Activated CD4-positive, alpha-beta T cell treated with anti-CD3 and anti-CD28 coated beads, Interleukin-2, amount 10 ng/mL, durations not matched to agents 7 days and 5 days (primary cell): Measurements from ENCODE around the gene HOXC9. TPM values are rescaled to one million over a fixed set of nuclear protein-coding genes. Genes with fewer than 3 reads are reported as not detected.

ENCODE experiments used
- CTCF ChIA-PET: fragments of 350-600 bp; sonication (Branson Sonifier 250); formaldehyde crosslinking; loops from one replicate; lab custom pipeline; 2021; ENCODE audit warnings: antibody characterized with exemption; lab: Charles Lee
- POLR2A ChIA-PET: fragments of 350-600 bp; sonication (Branson Sonifier 250); formaldehyde crosslinking; loops from one replicate; lab custom pipeline; 2021; ENCODE audit warnings: antibody characterized with exemption; lab: Charles Lee
- DNase-seq: peaks from one replicate; pipeline ENCODE4 v3.0.0-alpha.2; 2020
- H3K27ac Mint-ChIP-seq: one replicate; pipeline ENCODE4 v1.8.0; 2021; ENCODE audit warnings: mild to moderate bottlenecking, moderate library complexity, mixed read lengths
- H3K27me3 Mint-ChIP-seq: one replicate; pipeline ENCODE4 v1.8.0; 2021; ENCODE audit warnings: mixed read lengths
- H3K36me3 Mint-ChIP-seq: one replicate; pipeline ENCODE4 v1.8.0; 2021; ENCODE audit warnings: low read depth, mixed read lengths
- H3K4me1 Mint-ChIP-seq: one replicate; pipeline ENCODE4 v1.8.0; 2021; ENCODE audit warnings: mixed read lengths
- H3K4me3 Mint-ChIP-seq: one replicate; pipeline ENCODE4 v1.8.0; 2021; ENCODE audit warnings: mild to moderate bottlenecking, moderate library complexity, mixed read lengths
- H3K9me3 Mint-ChIP-seq: one replicate; pipeline ENCODE4 v1.8.0; 2021; ENCODE audit warnings: mixed read lengths
- total RNA-seq, 2 experiments: library from RNA; stranded (reverse); gene quantifications; one replicate each; pipeline ENCODE4 v1.2.3, GENCODE V29; 2021

Gene HOXC9
- total RNA-seq, 2 experiments from 2014 or later = not detected

DNA sequence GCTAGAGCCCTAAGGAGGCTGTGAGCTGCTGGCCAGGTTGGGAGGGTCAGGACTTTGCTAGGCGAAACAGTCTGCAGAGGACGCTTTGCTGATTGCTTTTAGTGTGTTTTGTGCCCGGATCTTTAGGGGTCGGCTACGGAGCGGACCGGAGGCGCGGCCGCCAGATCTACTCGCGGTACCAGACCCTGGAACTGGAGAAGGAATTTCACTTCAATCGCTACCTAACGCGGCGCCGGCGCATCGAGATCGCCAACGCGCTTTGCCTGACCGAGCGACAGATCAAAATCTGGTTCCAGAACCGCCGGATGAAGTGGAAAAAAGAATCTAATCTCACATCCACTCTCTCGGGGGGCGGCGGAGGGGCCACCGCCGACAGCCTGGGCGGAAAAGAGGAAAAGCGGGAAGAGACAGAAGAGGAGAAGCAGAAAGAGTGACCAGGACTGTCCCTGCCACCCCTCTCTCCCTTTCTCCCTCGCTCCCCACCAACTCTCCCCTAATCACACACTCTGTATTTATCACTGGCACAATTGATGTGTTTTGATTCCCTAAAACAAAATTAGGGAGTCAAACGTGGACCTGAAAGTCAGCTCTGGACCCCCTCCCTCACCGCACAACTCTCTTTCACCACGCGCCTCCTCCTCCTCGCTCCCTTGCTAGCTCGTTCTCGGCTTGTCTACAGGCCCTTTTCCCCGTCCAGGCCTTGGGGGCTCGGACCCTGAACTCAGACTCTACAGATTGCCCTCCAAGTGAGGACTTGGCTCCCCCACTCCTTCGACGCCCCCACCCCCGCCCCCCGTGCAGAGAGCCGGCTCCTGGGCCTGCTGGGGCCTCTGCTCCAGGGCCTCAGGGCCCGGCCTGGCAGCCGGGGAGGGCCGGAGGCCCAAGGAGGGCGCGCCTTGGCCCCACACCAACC lies 29.8 kb downstream of the HOXC9 start:
- Mint-ChIP-seq H3K27ac (no peak overlapping the region), H3K9me3 (no peaks in the 10 kb centered on the region), H3K4me1 (peaks cover 32% of the 10 kb centered on the region), H3K36me3 (no peaks in the 10 kb centered on the region), H3K27me3 (peaks cover 84% of the 10 kb centered on the region), H3K4me3 (no peak overlapping the region)
- no peak for DNase-seq
- ChIA-PET POLR2A (no interaction called here), CTCF (interaction anchor here (1.1 to 3.2 kb wide), 6 partner anchors 15 to 177 kb away, joined by 3 to 16 read pairs (median 4); partner anchors contain the start of gene SMUG1)

- no peak overlapping the region for H3K27ac Mint-ChIP-seq
- H3K27me3 Mint-ChIP-seq = peaks cover 85% of the 10 kb centered on the region
Observed at GRCh38 chr12:54030442-54030801, 30.5 kb downstream of the HOXC9 start.

GRCh38 chr12:54030889-54031471 lies 31.0 kb downstream of the HOXC9 start:
- H3K9me3 Mint-ChIP-seq = no peaks in the 10 kb centered on the region
- DNase-seq = no peak
- no peak overlapping the region for H3K27ac Mint-ChIP-seq
- ChIA-PET POLR2A (interaction anchor here (0.7 kb wide), 1 partner anchor 164 kb away, joined by 3 read pairs; no protein-coding TSS in a partner anchor), CTCF (interaction anchor here (0.6 to 3.2 kb wide), 8 partner anchors 23 to 232 kb away, joined by 3 to 29 read pairs (median 10); partner anchors contain the start of gene HOXC4)
- peaks cover 32% of the 10 kb centered on the region for H3K4me1 Mint-ChIP-seq
- no peaks in the 10 kb centered on the region for H3K36me3 Mint-ChIP-seq
- H3K4me3 Mint-ChIP-seq = no peak overlapping the region
- peaks cover 85% of the 10 kb centered on the region for H3K27me3 Mint-ChIP-seq

More at GRCh38 chr12:54030442-54030801, 30.5 kb downstream of the HOXC9 start:
- peaks cover 35% of the 10 kb centered on the region for H3K4me1 Mint-ChIP-seq
- no peaks in the 10 kb centered on the region for H3K36me3 Mint-ChIP-seq
- no peak for DNase-seq
- no peak overlapping the region for H3K4me3 Mint-ChIP-seq
- no peaks in the 10 kb centered on the region for H3K9me3 Mint-ChIP-seq
- ChIA-PET POLR2A (no interaction called here), CTCF (interaction anchor here (1.0 to 3.2 kb wide), 6 partner anchors 24 to 186 kb away, joined by 3 to 29 read pairs (median 20); partner anchors contain the start of gene HOXC4)

DNA sequence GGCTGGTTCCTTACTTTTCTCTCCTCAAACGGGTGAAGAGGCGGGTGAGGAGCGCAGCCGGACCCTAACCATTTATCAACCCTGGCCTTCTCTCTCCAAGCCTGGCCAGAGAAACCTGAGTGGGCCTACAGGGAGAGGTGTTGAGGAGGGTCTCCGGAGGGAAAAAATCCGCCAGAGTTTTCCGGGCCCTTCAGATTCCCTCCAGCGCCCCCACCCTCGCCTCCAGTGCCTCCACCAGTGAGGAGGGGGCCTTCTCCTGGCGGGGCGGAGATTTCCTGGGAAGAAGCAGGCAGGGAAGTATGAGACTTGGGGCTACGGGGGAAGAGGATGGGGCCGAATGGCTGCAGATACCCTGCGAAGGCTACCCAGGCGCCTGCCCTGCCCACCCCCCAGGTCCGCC lies 31.5 kb downstream of the HOXC9 start:
- Mint-ChIP-seq H3K9me3 (no peaks in the 10 kb centered on the region), H3K27ac (no peak overlapping the region), H3K36me3 (no peaks in the 10 kb centered on the region), H3K4me1 (peaks cover 32% of the 10 kb centered on the region), H3K27me3 (peaks cover 86% of the 10 kb centered on the region), H3K4me3 (no peak overlapping the region)
- DNase-seq = no peak
- ChIA-PET POLR2A (interaction anchor here (0.7 to 1.4 kb wide), 2 partner anchors 160 to 163 kb away, joined by 3 to 7 read pairs; no protein-coding TSS in a partner anchor), CTCF (interaction anchor here (0.6 to 3.2 kb wide), 17 partner anchors 8 to 232 kb away, joined by 3 to 29 read pairs (median 4); partner anchors contain the start of gene HOXC4)

DNA sequence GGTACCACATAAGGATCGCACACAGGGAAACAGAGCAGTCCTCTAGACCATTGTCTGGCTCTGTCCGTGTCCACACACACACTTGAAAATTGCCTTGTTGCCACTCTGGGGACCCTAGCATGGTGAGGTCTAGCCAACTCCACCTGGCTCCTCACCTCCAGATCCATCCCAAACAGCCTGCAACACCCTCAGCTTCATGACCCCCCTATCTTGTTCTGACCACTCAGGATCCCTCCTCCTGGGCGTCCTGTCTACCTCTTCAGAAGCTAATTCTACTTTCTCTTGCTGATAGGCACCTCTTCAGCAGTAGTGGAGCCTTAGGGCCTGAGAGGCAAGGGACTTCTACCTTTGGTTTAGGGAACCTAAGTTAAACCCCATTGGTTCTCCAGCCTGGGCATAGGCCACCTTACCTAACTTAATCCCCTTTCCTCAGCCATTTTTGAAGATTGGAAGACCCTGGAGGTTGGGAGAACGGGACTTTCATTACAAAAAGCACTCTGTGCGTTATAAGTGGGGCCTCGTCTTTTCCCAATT lies 32.2 kb downstream of the HOXC9 start:
- DNase-seq = no peak
- H3K36me3 Mint-ChIP-seq = no peaks in the 10 kb centered on the region
- peaks cover 27% of the 10 kb centered on the region for H3K4me1 Mint-ChIP-seq
- POLR2A ChIA-PET = interaction anchor here (1.4 kb wide), 1 partner anchor 159 kb away, joined by 7 read pairs; no protein-coding TSS in a partner anchor
- peak overlapping the region; percentile 28 for H3K27ac Mint-ChIP-seq
- CTCF ChIA-PET = interaction anchor here (0.6 to 3.2 kb wide), 36 partner anchors 8 to 530 kb away, joined by 3 to 29 read pairs (median 5); partner anchors contain the start of genes HOXC12, HOXC4, HOXC8 and SMUG1
- H3K27me3 Mint-ChIP-seq = peaks cover 86% of the 10 kb centered on the region
- H3K9me3 Mint-ChIP-seq = no peaks in the 10 kb centered on the region
- H3K4me3 Mint-ChIP-seq = no peak overlapping the region

DNA sequence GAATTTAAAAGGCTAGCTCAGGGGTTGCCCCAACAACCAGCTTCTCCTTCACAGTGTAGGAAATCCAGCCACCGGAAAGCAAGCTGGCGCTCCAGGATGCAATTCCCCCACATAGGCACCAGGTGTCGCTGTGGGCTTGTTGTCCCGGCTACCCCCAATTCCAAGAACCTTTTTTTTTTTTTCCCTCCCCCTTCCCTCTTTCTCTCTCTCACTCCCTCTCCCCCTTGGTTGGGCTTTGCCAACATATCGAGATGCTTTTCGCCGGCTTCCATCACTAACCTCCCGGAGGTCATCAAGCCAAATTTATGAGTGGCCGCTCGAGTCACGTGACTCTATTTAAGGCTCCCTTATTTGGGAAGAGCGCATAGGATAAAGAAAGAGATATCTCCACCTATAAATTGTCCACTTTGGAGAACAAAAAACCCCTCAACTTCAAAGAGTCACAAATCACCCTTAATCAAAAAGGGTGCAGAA lies 32.7 kb downstream of the HOXC9 start, which contains the start of gene HOXC5:
HOXC5 (plus strand) TSS at position 424 of the 474 bp plus-strand sequence. CDS start 73 bp downstream, outside the sequence.
- DNase-seq = peak; percentile 67
- Mint-ChIP-seq H3K27ac (peak within 1 kb of the TSS; percentile 28), H3K4me1 (peaks cover 27% of the 10 kb centered on the region), H3K27me3 (peaks cover 86% of the 10 kb centered on the region), H3K36me3 (no peaks in the 10 kb centered on the region), H3K4me3 (peak within 1 kb of the TSS; percentile 32), H3K9me3 (no peaks in the 10 kb centered on the region)
- CTCF ChIA-PET = interaction anchor here (0.6 to 3.2 kb wide), 40 partner anchors 8 to 530 kb away, joined by 3 to 29 read pairs (median 4); partner anchors contain the start of genes HOXC10, HOXC12, HOXC4 and HOXC8
- POLR2A ChIA-PET = interaction anchor here (1.4 kb wide), 1 partner anchor 159 kb away, joined by 7 read pairs; no protein-coding TSS in a partner anchor

- Mint-ChIP-seq H3K27me3 (peaks cover 85% of the 10 kb centered on the region), H3K27ac (no peak overlapping the region), H3K9me3 (no peaks in the 10 kb centered on the region), H3K4me1 (peaks cover 25% of the 10 kb centered on the region), H3K4me3 (peak overlapping the region; percentile 32), H3K36me3 (no peaks in the 10 kb centered on the region)
- POLR2A ChIA-PET = interaction anchor here (1.4 kb wide), 1 partner anchor 158 kb away, joined by 7 read pairs; no protein-coding TSS in a partner anchor
- no peak for DNase-seq
- CTCF ChIA-PET = interaction anchor here (0.6 to 3.2 kb wide), 28 partner anchors 8 to 416 kb away, joined by 3 to 29 read pairs (median 5); partner anchors contain the start of genes HOXC10, HOXC12, HOXC4 and HOXC8
Observed at GRCh38 chr12:54033106-54033979, 33.4 kb downstream of the HOXC9 start.

GRCh38 chr12:54033980-54034784 lies 34.2 kb downstream of the HOXC9 start:
- no peak for DNase-seq
- no peaks in the 10 kb centered on the region for H3K9me3 Mint-ChIP-seq
- CTCF ChIA-PET = interaction anchor here (1.0 to 2.5 kb wide), 4 partner anchors 10 to 171 kb away, joined by 3 to 12 read pairs (median 4); no protein-coding TSS in a partner anchor
- peak overlapping the region; percentile 32 for H3K4me3 Mint-ChIP-seq
- H3K27ac Mint-ChIP-seq = peak overlapping the region; percentile 41
- H3K27me3 Mint-ChIP-seq = peaks cover 88% of the 10 kb centered on the region
- peaks cover 21% of the 10 kb centered on the region for H3K4me1 Mint-ChIP-seq
- H3K36me3 Mint-ChIP-seq = no peaks in the 10 kb centered on the region
- POLR2A ChIA-PET = no interaction called here

DNA sequence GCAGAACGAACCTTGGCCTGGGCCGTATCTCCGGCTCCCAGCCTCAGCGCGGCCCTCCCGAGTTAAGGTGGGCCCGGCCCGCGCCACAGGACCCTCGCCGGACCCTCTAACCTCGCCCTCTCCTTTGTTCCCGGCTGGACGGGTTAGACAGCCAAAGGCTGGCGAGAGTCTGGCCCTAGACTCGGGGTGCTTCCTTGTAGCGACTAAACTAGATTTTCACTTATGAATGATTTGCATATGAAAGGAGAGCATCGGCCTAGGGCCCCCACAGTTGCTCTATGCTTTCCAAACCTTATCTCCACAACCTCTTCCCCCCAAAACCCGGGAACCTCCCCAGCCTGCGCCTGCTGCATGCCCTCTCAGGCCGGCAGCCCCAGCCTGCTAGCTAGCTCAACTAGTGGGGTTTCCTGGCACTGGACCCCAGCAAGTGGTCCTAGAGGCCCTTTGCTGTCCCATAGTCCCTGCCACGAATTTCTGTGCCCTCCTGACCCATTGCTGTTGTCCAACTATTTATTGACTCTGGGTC lies 34.9 kb downstream of the HOXC9 start:
- Mint-ChIP-seq H3K27me3 (peaks cover 89% of the 10 kb centered on the region), H3K4me1 (peaks cover 17% of the 10 kb centered on the region), H3K9me3 (no peaks in the 10 kb centered on the region), H3K4me3 (no peak overlapping the region), H3K36me3 (no peaks in the 10 kb centered on the region), H3K27ac (peak overlapping the region; percentile 66)
- ChIA-PET CTCF (interaction anchor here (0.6 to 1.1 kb wide), 4 partner anchors 23 to 170 kb away, joined by 3 to 5 read pairs (median 3); no protein-coding TSS in a partner anchor), POLR2A (no interaction called here)
- no peak for DNase-seq

GRCh38 chr12:54035568-54036264 lies 35.8 kb downstream of the HOXC9 start:
- H3K4me3 Mint-ChIP-seq = no peak overlapping the region
- POLR2A ChIA-PET = no interaction called here
- H3K36me3 Mint-ChIP-seq = no peaks in the 10 kb centered on the region

More at GRCh38 chr12:54035568-54036264, 35.8 kb downstream of the HOXC9 start:
- CTCF ChIA-PET = interaction anchor here (0.6 to 1.5 kb wide), 5 partner anchors 19 to 170 kb away, joined by 3 to 5 read pairs (median 3); no protein-coding TSS in a partner anchor
- Mint-ChIP-seq H3K4me1 (peaks cover 15% of the 10 kb centered on the region), H3K27me3 (peaks cover 92% of the 10 kb centered on the region), H3K9me3 (no peaks in the 10 kb centered on the region), H3K27ac (no peak overlapping the region)
- no peak for DNase-seq
